HTR-8/SVneo (cell line): ENCODE results near the gene AFAP1L2.

Experiments
- DNase-seq: peaks from one replicate; pipeline ENCODE4 v3.0.0; 2011; ENCODE audit warnings: low spot score, mixed read lengths; ENCODE audit not compliant: insufficient read length
- FAIRE-seq: peaks from 2 replicates; lab custom pipeline; 2011; peaks lifted over from hg19 to GRCh38; lab: Jason Lieb, UNC

Gene AFAP1L2, protein sequence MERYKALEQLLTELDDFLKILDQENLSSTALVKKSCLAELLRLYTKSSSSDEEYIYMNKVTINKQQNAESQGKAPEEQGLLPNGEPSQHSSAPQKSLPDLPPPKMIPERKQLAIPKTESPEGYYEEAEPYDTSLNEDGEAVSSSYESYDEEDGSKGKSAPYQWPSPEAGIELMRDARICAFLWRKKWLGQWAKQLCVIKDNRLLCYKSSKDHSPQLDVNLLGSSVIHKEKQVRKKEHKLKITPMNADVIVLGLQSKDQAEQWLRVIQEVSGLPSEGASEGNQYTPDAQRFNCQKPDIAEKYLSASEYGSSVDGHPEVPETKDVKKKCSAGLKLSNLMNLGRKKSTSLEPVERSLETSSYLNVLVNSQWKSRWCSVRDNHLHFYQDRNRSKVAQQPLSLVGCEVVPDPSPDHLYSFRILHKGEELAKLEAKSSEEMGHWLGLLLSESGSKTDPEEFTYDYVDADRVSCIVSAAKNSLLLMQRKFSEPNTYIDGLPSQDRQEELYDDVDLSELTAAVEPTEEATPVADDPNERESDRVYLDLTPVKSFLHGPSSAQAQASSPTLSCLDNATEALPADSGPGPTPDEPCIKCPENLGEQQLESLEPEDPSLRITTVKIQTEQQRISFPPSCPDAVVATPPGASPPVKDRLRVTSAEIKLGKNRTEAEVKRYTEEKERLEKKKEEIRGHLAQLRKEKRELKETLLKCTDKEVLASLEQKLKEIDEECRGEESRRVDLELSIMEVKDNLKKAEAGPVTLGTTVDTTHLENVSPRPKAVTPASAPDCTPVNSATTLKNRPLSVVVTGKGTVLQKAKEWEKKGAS

DNA sequence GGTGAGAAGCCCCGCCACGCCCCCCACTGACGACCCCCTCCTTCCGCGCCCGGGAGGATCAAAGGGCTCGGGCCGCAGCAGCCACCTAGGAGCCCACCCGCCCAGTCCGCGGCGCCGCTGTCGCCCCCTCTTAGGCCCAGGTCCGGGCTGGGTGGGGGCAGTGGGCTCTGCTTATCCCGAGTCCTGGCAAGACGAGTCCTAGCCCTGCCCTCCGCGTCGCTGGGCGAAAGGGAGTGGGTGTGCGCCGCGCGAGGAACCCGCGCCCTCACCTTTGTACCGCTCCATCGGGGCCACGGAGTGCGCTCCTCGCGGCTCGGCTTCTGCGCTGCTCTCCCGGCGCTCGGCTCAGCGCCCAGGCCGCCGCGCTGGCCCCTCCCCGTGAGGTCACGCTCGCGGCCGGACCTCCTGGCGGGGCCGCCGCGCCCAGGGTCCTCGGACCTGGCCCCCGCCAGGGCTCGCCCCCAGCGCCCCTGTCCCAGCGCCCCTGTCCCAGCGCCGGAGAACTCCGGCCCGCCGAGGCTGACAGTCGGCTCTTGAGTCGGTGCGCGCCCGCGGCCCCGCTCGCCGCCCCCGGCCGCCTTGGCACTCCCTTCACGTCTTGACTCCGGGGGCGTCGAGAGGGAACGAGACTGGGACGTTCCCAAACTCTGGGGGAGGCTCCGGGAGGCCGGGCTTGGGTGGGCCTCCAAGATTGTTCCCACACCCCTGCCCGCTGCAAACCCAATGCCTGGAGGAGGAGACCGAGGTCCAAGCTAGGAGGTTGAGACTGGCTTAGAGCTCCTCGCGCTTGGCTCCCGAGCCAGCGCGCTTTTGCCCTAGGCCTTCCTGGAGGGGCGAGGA lies at the start of gene AFAP1L2:
AFAP1L2 (minus strand) TSS at position 332 of the 840 bp plus-strand sequence; CDS start at position 285, 47 bp downstream.
- DNase-seq (no peak), FAIRE-seq (no peak)

GRCh38 chr10:114453576-114453975 lies 49.3 kb upstream of the AFAP1L2 start:
- no peak for FAIRE-seq

GRCh38 chr10:114448897-114449296 lies 44.6 kb upstream of the AFAP1L2 start:
- no peak for FAIRE-seq
- no peak for DNase-seq

More at GRCh38 chr10:114453576-114453975, 49.3 kb upstream of the AFAP1L2 start:
- no peak for DNase-seq

- FAIRE-seq, result no peak
- DNase-seq, result no peak
These were observed 41.0 kb upstream of the AFAP1L2 start for GRCh38 chr10:114445332-114445731.

GRCh38 chr10:114444819-114445218 lies 40.5 kb upstream of the AFAP1L2 start:
- no peak for FAIRE-seq
- no peak for DNase-seq

DNA sequence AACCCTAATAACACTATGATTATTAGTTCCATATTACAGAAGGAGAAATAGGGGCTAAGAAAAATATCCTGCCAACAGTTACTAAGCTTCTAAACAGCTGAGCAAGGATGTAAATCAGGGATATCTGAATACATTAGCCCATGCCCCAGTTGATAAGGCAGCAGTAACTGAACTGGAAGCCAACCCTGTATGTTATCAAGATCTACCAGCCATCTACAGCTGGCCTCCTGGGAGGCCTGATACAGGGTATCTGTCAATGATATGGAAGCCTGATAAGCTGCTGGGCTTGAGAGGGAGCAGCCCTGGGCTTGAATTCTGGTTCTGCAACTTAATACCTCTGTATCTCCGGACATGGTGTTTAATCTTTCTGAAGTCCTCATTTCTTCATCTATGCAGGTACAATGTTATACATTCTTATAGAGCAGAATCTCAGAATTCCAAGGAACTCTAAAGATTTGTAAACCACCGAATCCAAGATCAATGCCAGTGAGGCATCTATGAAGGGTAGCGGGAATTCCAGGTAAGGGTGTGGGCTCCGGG lies 37.9 kb upstream of the AFAP1L2 start:
- no peak for FAIRE-seq

DNA sequence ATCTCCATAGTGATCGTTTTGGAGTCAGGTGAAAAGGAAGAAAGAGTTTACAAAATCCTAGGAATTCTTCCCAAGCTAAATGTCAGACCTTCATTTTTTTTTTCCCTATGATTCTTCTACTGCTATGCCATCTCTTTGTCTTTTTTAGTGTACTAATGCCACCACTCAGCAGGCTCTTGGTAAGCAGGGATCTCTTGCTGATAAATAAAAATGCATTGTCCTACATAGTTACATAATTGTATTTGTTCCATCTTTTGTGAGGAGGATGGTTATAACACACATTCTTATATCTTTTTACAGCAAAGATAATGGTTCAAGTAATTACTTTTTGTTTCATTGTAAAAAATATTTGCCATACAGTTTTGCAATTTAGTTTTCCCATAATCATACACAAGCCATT lies 36.8 kb upstream of the AFAP1L2 start:
- FAIRE-seq (no peak), DNase-seq (no peak)

More for the DNA sequence above, 37.9 kb upstream of the AFAP1L2 start:
- no peak for DNase-seq

GRCh38 chr10:114437473-114438292 lies 33.4 kb upstream of the AFAP1L2 start:
- DNase-seq (no peak), FAIRE-seq (no peak)

DNA sequence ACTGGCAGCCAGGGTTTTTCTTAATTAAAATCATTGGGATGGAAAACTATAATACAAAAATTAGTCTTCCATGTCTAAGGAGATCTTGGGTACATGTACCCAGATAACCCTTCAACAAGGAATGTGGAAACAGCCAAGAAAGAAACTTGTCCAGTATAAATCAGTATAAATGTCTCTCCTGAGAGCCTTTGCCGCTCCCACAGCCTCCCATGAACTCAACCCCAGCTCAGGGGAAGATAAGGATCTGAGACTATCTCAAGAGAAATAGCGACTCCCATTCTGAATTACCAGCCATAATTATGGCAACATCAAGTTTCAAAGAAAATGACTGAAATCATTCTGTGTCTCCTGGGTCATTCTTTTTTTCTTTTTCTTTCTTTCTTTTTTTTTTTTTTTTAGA lies 32.6 kb upstream of the AFAP1L2 start:
- DNase-seq (no peak), FAIRE-seq (no peak)

DNA sequence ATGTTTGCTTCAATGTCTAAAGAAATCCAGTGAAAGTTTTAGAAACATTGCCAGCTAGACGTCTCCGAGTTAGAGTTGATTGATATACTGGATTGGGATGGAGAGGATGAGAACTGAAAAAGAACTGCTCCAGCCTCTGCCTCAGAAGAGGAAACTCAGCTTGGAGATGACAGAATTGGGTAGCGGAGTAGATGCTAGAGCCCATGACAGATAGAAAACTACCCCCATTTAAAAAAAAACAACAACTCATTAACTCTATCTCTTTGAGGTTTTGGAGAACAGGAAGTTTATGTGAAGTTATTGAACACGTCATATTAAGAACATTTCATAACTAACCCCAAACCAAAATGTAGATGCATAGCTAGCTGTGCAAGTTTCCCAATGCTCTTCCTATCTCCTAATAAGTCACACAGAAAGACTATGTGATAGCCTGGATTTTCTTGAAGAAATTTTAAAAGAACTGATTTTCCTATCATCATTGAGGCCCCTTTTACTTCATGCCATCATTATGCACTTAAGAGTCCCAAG lies 28.3 kb upstream of the AFAP1L2 start:
- no peak for DNase-seq
- FAIRE-seq, result no peak

DNA sequence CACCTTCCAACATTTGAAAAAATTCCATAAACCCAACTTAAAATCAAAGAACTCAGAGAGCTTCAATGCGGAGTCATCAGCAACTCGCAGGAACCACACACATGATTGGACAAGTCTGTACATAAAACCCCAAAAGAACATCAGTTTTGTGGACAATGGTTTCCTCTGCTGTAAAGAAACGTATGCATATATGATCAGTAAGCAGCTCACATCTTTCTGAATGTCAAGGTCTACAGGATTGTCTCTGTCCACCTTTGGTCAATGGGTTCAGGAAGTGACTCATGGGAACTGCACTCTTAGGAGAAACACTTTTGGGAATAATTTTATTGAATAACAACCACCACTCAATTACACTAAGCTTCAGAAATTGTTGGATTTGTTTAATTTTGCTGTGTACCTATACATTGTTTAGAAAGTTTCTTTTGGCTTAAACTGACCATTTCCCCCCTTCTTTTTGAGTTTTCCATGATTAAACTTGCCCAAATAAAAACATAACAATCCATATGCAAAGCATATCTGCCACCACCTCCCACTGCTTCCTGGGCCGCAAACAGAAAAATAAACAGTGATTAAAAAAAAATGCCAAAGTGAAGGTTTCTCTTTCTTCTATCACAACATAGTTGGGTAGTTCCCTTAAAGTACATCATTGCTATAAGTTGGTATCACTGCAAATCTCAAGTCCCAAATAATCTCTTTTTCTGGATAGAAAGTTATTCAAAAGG lies 27.3 kb upstream of the AFAP1L2 start:
- no peak for FAIRE-seq
- no peak for DNase-seq

DNA sequence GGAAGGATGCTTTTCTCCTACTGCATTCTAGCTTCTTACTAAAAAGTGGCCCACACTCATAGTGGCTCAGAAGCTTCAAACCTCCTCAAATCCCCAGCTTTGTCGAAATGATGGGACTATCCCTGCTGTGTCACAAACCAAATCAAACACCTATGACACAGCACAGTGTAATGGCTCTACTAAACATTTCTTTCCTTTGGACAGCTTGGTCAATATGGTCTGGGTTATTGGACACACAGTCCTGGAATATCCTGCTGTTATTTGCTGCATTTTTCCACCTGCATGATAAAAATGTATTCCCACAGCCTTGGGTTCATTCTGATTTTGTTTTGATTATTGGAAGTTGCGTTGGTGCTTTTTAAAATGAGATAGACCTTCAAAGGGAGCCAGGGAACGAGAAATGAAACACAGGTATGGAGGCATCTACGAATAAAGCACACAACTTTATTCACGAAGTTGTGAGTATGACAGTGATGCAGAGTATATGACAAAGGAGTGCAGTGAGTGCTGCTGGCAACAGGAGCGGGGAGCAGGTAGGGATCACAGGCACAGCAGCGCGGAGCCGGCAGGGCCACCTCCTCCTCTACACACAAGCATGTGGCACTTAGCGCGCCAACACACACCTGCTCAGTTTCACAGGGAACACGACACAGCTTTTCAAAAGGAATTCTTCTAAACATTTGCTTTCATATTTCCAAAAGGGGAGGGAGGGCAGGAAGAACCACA lies 26.5 kb upstream of the AFAP1L2 start:
- FAIRE-seq (no peak), DNase-seq (no peak)

GRCh38 chr10:114429581-114430335 lies 25.5 kb upstream of the AFAP1L2 start:
- DNase-seq (no peak), FAIRE-seq (no peak)

DNA sequence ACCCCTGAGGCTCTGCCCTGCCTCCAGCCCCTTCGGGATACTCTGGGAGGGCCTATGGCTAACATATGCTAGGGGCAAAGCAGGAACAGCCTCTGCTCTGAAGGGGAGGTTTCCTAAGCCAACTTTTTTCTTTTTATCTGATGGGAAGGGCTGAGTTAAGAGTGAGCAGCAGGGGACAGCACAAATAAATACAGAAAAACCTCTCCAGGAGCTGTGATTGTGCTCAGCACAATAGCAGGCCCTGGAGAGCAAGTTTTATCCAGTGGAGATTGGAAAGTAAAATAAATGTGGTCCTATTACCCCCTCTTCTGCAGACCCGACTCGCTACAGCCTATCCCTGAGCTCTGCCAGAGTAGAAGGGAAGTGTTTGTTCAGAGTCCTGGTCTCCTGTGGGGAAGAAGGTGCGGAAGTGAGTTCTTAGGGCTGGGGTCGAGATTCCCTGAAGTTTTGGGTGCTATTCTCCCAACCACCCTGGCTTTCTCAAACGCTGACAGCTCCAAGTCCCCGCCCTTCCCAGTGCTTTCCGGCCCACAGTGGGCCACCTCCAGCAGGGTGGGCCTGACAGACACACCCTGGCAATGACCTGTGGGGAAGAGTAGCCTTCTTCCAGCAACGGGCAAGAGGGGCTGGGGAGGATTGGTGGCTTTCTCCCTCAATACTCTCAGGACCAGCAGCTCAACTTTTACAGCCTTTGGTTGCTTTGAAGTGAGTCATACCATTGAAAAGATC lies 23.0 kb upstream of the AFAP1L2 start:
- no peak for DNase-seq
- no peak for FAIRE-seq

DNA sequence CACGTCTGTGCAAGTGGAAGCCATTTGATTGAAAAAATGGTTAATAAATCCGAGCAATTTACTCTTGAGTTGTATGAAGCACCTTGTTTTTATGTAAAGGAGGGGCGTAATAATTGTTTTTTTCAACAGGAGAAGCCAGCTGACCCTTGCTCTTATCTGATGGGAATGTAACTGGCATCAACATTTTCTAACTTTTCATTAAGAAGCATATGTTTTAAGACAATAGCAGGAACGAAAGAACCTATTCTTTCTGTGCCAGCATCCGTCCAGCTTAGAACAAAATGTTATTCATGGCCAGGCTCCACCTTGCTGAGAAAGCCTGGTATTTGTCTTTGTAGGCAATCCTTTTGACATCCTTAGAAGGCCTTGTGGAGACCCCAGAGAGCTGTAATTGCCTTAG lies 22.2 kb upstream of the AFAP1L2 start:
- DNase-seq (no peak), FAIRE-seq (no peak)

DNA sequence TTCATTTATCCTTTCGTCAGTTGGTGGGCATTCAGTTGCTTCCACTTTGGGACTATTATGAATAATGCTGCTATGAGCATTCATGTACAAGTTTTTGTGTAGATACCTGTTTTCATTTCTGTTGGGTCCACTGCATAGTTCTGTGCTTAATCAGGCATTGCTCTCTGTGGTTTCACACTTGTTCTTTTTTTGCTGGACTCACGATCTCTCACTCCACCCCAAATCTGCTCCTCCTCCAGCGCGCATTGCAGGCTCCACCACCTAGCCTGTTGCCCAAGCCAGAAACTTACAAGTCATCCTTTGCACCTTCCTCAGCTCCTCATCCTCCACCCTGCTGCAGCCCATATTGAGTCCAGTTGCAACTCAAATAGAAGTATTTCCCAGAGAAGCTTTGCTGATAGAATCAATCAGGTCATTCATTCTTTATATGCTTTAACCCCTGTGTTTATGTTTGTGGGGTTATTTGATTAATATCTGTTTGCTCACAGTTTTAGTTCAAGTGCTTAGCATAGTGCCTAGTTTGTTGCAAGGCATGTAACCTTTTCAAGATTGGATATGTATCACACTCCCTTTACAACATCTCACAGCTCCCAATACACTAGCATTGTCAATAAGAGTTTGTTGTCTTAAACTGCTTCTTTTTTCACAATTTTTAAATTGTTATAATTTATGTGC lies 16.6 kb upstream of the AFAP1L2 start:
- FAIRE-seq (no peak), DNase-seq (no peak)
